Tibial nerve (tissue), 4 donors: Measurements from ENCODE around the gene ZFPL1. TPM values are rescaled to one million over a fixed set of nuclear protein-coding genes. Genes with fewer than 3 reads are reported as not detected.

ENCODE experiments used
- DNase-seq, 2 donors: peaks; one replicate each; pipeline ENCODE4 v3.0.0-alpha.2; 2019; ENCODE audit warnings: low spot score in 2 of 2
- H3K27ac ChIP-seq, 4 donors: fragments of 200-600 bp; sonication (generic) in 3 of 4; one replicate each; pipeline ENCODE4 v1.5.1; 2017 to 2019; ENCODE audit warnings: mild to moderate bottlenecking in 1 of 4
- H3K27me3 ChIP-seq, 2 donors: fragments of 200-600 bp; sonication (generic) in 1 of 2; one replicate each; pipeline versions ENCODE4 v1.5.1 to v1.6.0; 2017 to 2019
- H3K36me3 ChIP-seq, 3 donors: fragments of 200-600 bp; sonication (generic); one replicate each; pipeline ENCODE4 v1.5.1; 2018 to 2019
- H3K4me1 ChIP-seq, 4 donors: fragments of 200-600 bp; sonication (generic) in 3 of 4; one replicate each; pipeline ENCODE4 v1.5.1; 2017 to 2019
- H3K4me3 ChIP-seq, 4 donors: fragments of 200-600 bp; sonication (generic) in 3 of 4; one replicate each; pipeline ENCODE4 v1.5.1; 2017 to 2019; ENCODE audit warnings: mild to moderate bottlenecking in 1 of 4, moderate library complexity in 1 of 4
- H3K9me3 ChIP-seq, 4 donors: fragments of 200-600 bp; sonication (generic) in 3 of 4; one replicate each; pipeline ENCODE4 v1.5.1; 2017 to 2019
- EP300 ChIP-seq, 2 donors: sonication (generic); formaldehyde crosslinking; IDR thresholded peaks; one replicate each; pipeline ENCODE4 v1.6.1; 2017; ENCODE audit warnings: antibody characterized with exemption in 2 of 2, mild to moderate bottlenecking in 1 of 2
- POLR2A ChIP-seq, 2 donors: fragments of 450-650 bp; IDR thresholded peaks; one replicate each; pipeline ENCODE4 v1.6.1; 2017; ENCODE audit warnings: antibody characterized with exemption in 2 of 2, mild to moderate bottlenecking in 2 of 2, moderate library complexity in 2 of 2
- WGBS, 2 donors: methylation state at CpG; one replicate each; pipeline ENCODE4 v1.1.5; 2018; 5-methylcytosine and 5-hydroxymethylcytosine counted together
- total RNA-seq, 4 donors: library from RNA; depleted of rRNA; stranded (reverse); fragments of >200 nt; gene quantifications; one replicate each; pipeline ENCODE4 v1.1.0, GENCODE V29; 2016
- TF ChIP-seq, protein P1 (sequence below), 5 experiments: fragments of 200-600 bp in 3 of 5; fragments of 450-650 bp in 2 of 5; sonication (generic) in 3 of 5; IDR thresholded peaks; one replicate each; pipeline ENCODE4 v1.5.1; 2016 to 2019; ENCODE audit warnings: antibody characterized with exemption in 5 of 5, mild to moderate bottlenecking in 3 of 5, moderate library complexity in 2 of 5

The ZFPL1 gene
- total RNA-seq, 4 donors from 2014 or later, result 28.0 to 48.3 (median 35.1) TPM

DNA sequence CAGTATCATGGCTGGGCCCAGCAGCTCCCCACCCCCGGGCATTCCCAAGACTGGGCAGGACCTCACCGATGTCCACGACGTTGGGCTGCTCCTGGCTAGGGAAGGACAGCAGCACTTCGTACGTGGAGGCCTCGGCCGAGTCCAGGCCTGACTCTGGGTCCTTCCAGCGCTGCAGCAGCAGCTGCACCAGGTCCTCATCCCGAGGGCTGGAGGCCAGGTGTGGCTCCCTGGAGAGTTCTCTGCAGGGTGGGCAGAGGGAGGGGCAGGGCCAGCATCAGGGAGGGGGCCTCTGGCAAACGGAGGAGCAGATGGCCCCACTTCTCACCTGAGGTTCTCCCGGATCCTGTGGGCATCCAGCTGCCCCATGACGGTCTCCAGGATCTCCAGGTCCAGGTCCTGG, 26.0 kb upstream of the ZFPL1 start:
- Histone ChIP-seq H3K27me3 (no peaks in the 10 kb centered on the region), H3K4me1 (no peaks in the 10 kb centered on the region), H3K27ac (no peak overlapping the region), H3K36me3 (no peaks in the 10 kb centered on the region), H3K9me3 (peaks cover 0 to 3% (median 0%) of the 10 kb centered on the region in 4 donors), H3K4me3 (no peak overlapping the region)
- DNase-seq, result no peak
- TF ChIP-seq POLR2A (IDR thresholded peaks at IDR 0.05), result no peak
- TF ChIP-seq, protein P1, sequence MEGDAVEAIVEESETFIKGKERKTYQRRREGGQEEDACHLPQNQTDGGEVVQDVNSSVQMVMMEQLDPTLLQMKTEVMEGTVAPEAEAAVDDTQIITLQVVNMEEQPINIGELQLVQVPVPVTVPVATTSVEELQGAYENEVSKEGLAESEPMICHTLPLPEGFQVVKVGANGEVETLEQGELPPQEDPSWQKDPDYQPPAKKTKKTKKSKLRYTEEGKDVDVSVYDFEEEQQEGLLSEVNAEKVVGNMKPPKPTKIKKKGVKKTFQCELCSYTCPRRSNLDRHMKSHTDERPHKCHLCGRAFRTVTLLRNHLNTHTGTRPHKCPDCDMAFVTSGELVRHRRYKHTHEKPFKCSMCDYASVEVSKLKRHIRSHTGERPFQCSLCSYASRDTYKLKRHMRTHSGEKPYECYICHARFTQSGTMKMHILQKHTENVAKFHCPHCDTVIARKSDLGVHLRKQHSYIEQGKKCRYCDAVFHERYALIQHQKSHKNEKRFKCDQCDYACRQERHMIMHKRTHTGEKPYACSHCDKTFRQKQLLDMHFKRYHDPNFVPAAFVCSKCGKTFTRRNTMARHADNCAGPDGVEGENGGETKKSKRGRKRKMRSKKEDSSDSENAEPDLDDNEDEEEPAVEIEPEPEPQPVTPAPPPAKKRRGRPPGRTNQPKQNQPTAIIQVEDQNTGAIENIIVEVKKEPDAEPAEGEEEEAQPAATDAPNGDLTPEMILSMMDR (IDR thresholded peaks at IDR 0.05), result no peak
- no peak for TF ChIP-seq EP300 (IDR thresholded peaks at IDR 0.05)
- WGBS, 2 donors, result 69 to 78% methylated on average over 10 to 11 of the region's 13 CpGs

DNA sequence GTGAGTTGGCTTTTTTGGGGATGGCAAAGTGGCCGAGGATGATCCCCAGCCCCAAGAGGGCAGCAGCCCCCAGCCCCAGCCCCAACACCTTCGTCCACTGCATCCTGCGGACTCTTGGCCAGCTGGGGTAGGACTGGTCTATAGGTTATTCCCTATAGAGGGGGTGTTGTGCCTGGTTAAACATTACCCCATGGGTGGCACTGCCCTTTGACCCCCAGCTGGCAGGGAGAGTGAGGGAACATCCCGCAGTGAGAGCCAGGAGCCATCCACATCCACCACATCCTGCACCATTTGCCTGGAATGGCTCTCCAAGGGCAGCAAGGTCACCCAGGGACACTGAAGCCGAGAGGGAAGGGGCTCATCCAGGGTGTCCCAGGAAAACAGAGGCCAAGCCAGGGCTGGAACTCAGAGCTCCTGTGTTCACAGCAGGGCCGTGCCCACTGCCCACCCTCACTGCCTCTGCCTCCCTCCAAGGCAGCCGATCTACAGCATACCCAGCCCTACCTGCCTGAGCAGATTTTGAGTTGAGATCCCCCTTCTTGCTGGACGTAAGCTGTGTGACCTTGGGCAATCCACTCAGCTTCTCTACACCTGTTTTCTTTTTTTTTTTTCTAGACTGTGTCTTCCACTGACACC, 25.5 kb upstream of the ZFPL1 start, which contains the start of gene NAALADL1:
NAALADL1 (minus strand) TSS at position 135 of the 636 bp plus-strand sequence; CDS start at position 103, 32 bp downstream.
- peaks cover 0 to 3% (median 0%) of the 10 kb centered on the region in 4 donors for H3K9me3 ChIP-seq
- TF ChIP-seq, protein P1 (IDR thresholded peaks at IDR 0.05), result no peak
- TF ChIP-seq EP300 (IDR thresholded peaks at IDR 0.05), result no peak
- no peak for TF ChIP-seq POLR2A (IDR thresholded peaks at IDR 0.05)
- no peak within 1 kb of the TSS for H3K4me3 ChIP-seq
- no peak within 1 kb of the TSS for H3K27ac ChIP-seq
- H3K27me3 ChIP-seq, result no peaks in the 10 kb centered on the region
- WGBS, 2 donors, result 69 to 76% methylated on average over 7 to 8 of the region's 8 CpGs
- H3K36me3 ChIP-seq, result no peaks in the 10 kb centered on the region
- no peak for DNase-seq
- no peaks in the 10 kb centered on the region for H3K4me1 ChIP-seq

DNA sequence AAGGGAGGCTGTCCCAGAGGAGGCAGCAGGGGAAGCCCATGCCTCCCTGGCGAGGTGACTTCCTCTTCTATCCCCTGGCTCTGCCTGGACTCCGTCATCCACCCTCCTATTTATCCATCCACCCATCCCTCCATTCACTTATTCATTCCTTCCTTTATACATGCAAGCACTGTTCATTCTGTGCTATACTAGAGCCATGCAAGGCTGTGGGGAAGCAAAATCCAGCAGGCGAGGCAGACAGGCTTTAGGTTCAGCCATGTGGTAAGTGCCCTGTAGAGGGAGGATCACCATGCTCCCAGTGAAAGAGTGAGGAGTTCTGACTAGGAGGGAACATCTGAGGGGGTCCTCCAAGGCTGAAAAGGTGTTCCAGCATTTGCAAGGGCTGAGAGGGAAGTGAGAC, 24.5 kb upstream of the ZFPL1 start:
- H3K4me3 ChIP-seq, result no peak overlapping the region
- no peak overlapping the region for H3K27ac ChIP-seq
- WGBS, 2 donors, result 57 to 62% methylated on average over 3 of the region's 3 CpGs
- H3K36me3 ChIP-seq, result no peaks in the 10 kb centered on the region
- TF ChIP-seq, protein P1 (IDR thresholded peaks at IDR 0.05), result no peak
- no peak for TF ChIP-seq EP300 (IDR thresholded peaks at IDR 0.05)
- no peak for TF ChIP-seq POLR2A (IDR thresholded peaks at IDR 0.05)
- DNase-seq, result no peak
- H3K9me3 ChIP-seq, result peaks cover 0 to 3% (median 0%) of the 10 kb centered on the region in 4 donors
- H3K27me3 ChIP-seq, result no peaks in the 10 kb centered on the region
- no peaks in the 10 kb centered on the region for H3K4me1 ChIP-seq

DNA sequence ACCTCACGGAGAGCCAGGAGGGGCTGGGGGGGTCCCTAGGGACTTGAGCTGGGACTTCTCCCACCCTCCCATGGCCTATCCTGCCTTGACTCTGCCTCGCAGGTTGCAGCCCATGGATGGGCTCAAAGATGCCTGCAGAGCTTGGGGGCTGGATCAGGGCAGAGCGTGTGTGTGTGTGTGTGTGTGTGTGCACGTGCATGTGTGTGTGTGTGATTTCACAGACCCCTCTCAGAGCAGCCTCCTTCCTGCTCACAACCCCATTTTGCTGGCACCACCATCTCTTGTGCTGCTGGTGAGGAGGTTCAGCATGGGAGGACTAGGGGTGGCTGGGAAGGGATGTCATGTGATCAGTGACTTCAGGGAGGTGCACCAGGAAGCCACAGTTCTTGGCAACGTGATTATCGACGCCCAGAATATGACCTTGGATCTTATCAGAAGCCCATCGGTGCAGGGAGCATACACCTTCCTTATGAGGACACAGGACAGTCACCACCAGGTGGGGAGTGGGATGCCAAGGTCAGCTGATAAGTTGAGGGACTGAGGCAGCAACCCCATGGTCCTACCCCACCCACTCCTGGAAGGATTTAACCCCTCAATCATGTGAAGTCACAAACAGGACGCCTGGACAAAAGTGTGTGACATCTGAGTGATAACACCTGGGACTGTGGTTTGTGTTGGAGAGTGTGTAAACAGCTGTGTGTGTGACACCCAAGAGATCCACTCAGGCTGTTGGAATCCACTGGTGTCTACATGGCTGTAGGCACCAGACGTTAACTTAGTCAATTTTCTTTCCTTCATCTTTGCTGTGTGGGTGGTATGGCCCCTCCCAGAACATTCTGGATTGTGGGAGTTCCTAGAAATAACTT, 23.8 kb upstream of the ZFPL1 start:
- Histone ChIP-seq H3K36me3 (no peaks in the 10 kb centered on the region), H3K4me1 (no peaks in the 10 kb centered on the region), H3K4me3 (no peak overlapping the region), H3K27ac (no peak overlapping the region), H3K27me3 (no peaks in the 10 kb centered on the region), H3K9me3 (peaks cover 0 to 3% (median 0%) of the 10 kb centered on the region in 4 donors)
- WGBS, 2 donors, result 56 to 71% methylated on average over 10 of the region's 10 CpGs
- no peak for DNase-seq
- TF ChIP-seq EP300 (IDR thresholded peaks at IDR 0.05) (no peak), POLR2A (IDR thresholded peaks at IDR 0.05) (no peak)
- TF ChIP-seq, protein P1 (IDR thresholded peaks at IDR 0.05), result no peak

DNA sequence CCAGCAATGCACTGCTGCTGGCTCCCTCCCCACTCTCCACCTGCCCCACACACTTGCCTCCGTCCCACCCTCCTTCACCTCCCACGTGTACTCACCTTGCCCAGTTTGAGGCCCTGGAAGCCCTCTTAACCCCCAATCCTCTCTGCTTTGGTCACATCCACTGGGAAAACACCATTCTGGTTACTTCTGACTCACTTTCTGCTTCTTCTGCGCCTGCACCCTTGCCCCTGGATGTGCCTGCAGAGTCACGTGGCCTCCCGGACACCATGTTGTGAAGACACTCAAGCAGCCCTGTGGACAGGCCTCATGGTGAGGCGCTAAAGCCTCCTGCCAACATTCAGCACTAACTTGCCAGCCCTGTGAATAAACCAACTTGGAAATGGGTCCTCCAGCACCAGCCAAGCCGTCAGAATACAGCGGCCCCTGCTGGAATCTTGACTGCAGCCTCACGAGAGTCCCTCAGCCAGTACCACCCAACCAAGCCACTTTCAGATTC, 23.1 kb upstream of the ZFPL1 start:
- Histone ChIP-seq H3K27ac (no peak overlapping the region), H3K9me3 (peaks cover 0 to 3% (median 0%) of the 10 kb centered on the region in 4 donors), H3K27me3 (no peaks in the 10 kb centered on the region), H3K36me3 (no peaks in the 10 kb centered on the region), H3K4me3 (no peak overlapping the region), H3K4me1 (no peaks in the 10 kb centered on the region)
- no peak for DNase-seq
- no peak for TF ChIP-seq EP300 (IDR thresholded peaks at IDR 0.05)
- TF ChIP-seq POLR2A (IDR thresholded peaks at IDR 0.05), result no peak
- TF ChIP-seq, protein P1 (IDR thresholded peaks at IDR 0.05), result no peak
- WGBS, 2 donors, result 56 to 60% methylated on average over 9 of the region's 9 CpGs
